KMS-11 (cell line): Measurements from ENCODE around the gene ANKRD18B.
"Not testable (repeated sequence)": the region's sequence is repeated elsewhere in the genome, so short reads cannot be mapped to it uniquely, and the experiment has no call there.

ENCODE experiments used
- H2AFZ ChIP-seq: fragments of 200-600 bp; sonication (generic); 2 replicates; pipeline ENCODE4 v1.6.1; 2016; ENCODE audit warnings: antibody characterized with exemption, mixed run types, low read depth
- H3K27ac ChIP-seq: fragments of 200-600 bp; sonication (generic); 2 replicates; pipeline ENCODE4 v1.6.1; 2016; ENCODE audit warnings: mild to moderate bottlenecking, mixed run types
- H3K27me3 ChIP-seq: fragments of 200-600 bp; sonication (generic); 2 replicates; pipeline ENCODE4 v1.6.1; 2017; ENCODE audit warnings: mild to moderate bottlenecking, low read depth, mixed run types, moderate library complexity; ENCODE audit not compliant: insufficient read depth
- H3K36me3 ChIP-seq: fragments of 200-600 bp; sonication (generic); 2 replicates; pipeline ENCODE4 v1.6.1; 2017; ENCODE audit warnings: mild to moderate bottlenecking, mixed run types; ENCODE audit not compliant: insufficient read depth
- H3K4me1 ChIP-seq: fragments of 200-600 bp; sonication (generic); 2 replicates; pipeline ENCODE4 v1.6.1; 2016; ENCODE audit warnings: mild to moderate bottlenecking, low read depth, mixed run types; ENCODE audit not compliant: poor library complexity, severe bottlenecking
- H3K4me2 ChIP-seq: fragments of 200-600 bp; sonication (generic); 2 replicates; pipeline ENCODE4 v1.7.0; 2016; ENCODE audit warnings: mild to moderate bottlenecking, mixed run types
- H3K4me3 ChIP-seq: fragments of 200-600 bp; sonication (generic); IDR thresholded peaks from 2 replicates; pipeline ENCODE4 v1.6.1; 2017; ENCODE audit warnings: low read depth, low read length, mixed read lengths; ENCODE audit not compliant: insufficient read depth
- H3K79me2 ChIP-seq: fragments of 200-600 bp; sonication (generic); 2 replicates; pipeline ENCODE4 v1.6.1; 2016; ENCODE audit warnings: low read depth, mixed run types; ENCODE audit not compliant: insufficient read depth
- H3K9ac ChIP-seq: fragments of 200-600 bp; sonication (generic); 2 replicates; pipeline ENCODE4 v1.6.1; 2016; ENCODE audit warnings: mild to moderate bottlenecking, mixed run types
- H4K20me1 ChIP-seq: fragments of 200-600 bp; sonication (generic); 2 replicates; pipeline ENCODE4 v1.6.1; 2016; ENCODE audit warnings: mild to moderate bottlenecking, mixed run types; ENCODE audit not compliant: insufficient read depth

ANKRD18B gene

GRCh38 chr9:33552315-33552725, 28.3 kb downstream of the ANKRD18B start:
- H3K4me1 ChIP-seq, H3K36me3 ChIP-seq, H2AFZ ChIP-seq, H3K79me2 ChIP-seq, H3K4me3 ChIP-seq, H3K9ac ChIP-seq, H4K20me1 ChIP-seq, H3K27ac ChIP-seq, H3K27me3 ChIP-seq, H3K4me2 ChIP-seq: not testable (repeated sequence)

GRCh38 chr9:33560217-33560616, 36.2 kb downstream of the ANKRD18B start:
- H3K4me2 ChIP-seq, H3K27ac ChIP-seq, H3K4me3 ChIP-seq, H2AFZ ChIP-seq, H3K36me3 ChIP-seq, H4K20me1 ChIP-seq, H3K79me2 ChIP-seq, H3K27me3 ChIP-seq, H3K9ac ChIP-seq: not testable (repeated sequence)
- H3K4me1 ChIP-seq: peaks cover 35% of the 10 kb centered on the region

GRCh38 chr9:33562196-33562595, 38.1 kb downstream of the ANKRD18B start:
- H3K4me2 ChIP-seq: peak overlapping the region; percentile 14
- not testable (repeated sequence) for H3K27me3 ChIP-seq, H4K20me1 ChIP-seq, H3K4me3 ChIP-seq, H3K36me3 ChIP-seq, H2AFZ ChIP-seq, H3K79me2 ChIP-seq
- peak overlapping the region; percentile 4; the same call in 1 of the 2 replicates for H3K9ac ChIP-seq
- H3K27ac ChIP-seq: peak overlapping the region; percentile 35; the same call in 1 of the 2 replicates
- peaks cover 35% of the 10 kb centered on the region for H3K4me1 ChIP-seq

- not testable (repeated sequence) for H3K27ac ChIP-seq, H3K79me2 ChIP-seq, H4K20me1 ChIP-seq, H3K9ac ChIP-seq, H3K4me3 ChIP-seq, H3K4me1 ChIP-seq, H2AFZ ChIP-seq, H3K36me3 ChIP-seq, H3K27me3 ChIP-seq, H3K4me2 ChIP-seq
These were observed 43.7 kb downstream of the ANKRD18B start for GRCh38 chr9:33567776-33568175.

- H3K4me3 ChIP-seq, H3K4me2 ChIP-seq, H3K27ac ChIP-seq, H3K79me2 ChIP-seq, H3K9ac ChIP-seq, H2AFZ ChIP-seq, H3K36me3 ChIP-seq, H3K27me3 ChIP-seq, H3K4me1 ChIP-seq, H4K20me1 ChIP-seq: not testable (repeated sequence)
These were observed 53.7 kb downstream of the ANKRD18B start for GRCh38 chr9:33577786-33578185.

GRCh38 chr9:33579996-33580395, 55.9 kb downstream of the ANKRD18B start:
- not testable (repeated sequence) for H2AFZ ChIP-seq, H3K36me3 ChIP-seq

GRCh38 chr9:33582686-33583085, 58.6 kb downstream of the ANKRD18B start:
- H3K4me3 ChIP-seq, H3K4me2 ChIP-seq, H2AFZ ChIP-seq, H3K27ac ChIP-seq, H3K4me1 ChIP-seq, H3K9ac ChIP-seq, H4K20me1 ChIP-seq, H3K27me3 ChIP-seq, H3K36me3 ChIP-seq, H3K79me2 ChIP-seq: not testable (repeated sequence)

More at GRCh38 chr9:33579996-33580395, 55.9 kb downstream of the ANKRD18B start:
- not testable (repeated sequence) for H3K27me3 ChIP-seq, H4K20me1 ChIP-seq, H3K4me3 ChIP-seq, H3K4me1 ChIP-seq, H3K4me2 ChIP-seq, H3K79me2 ChIP-seq, H3K27ac ChIP-seq, H3K9ac ChIP-seq

- H3K9ac ChIP-seq, H3K79me2 ChIP-seq, H3K36me3 ChIP-seq, H4K20me1 ChIP-seq, H3K27ac ChIP-seq, H3K27me3 ChIP-seq, H3K4me2 ChIP-seq, H3K4me1 ChIP-seq, H2AFZ ChIP-seq, H3K4me3 ChIP-seq: not testable (repeated sequence)
These were observed 62.1 kb downstream of the ANKRD18B start for GRCh38 chr9:33586128-33586527.

GRCh38 chr9:33587799-33588198, 63.7 kb downstream of the ANKRD18B start:
- H3K9ac ChIP-seq, H3K79me2 ChIP-seq, H2AFZ ChIP-seq, H4K20me1 ChIP-seq, H3K27me3 ChIP-seq, H3K4me1 ChIP-seq, H3K4me2 ChIP-seq, H3K27ac ChIP-seq, H3K4me3 ChIP-seq, H3K36me3 ChIP-seq: not testable (repeated sequence)

- not testable (repeated sequence) for H3K27me3 ChIP-seq
These were observed 64.8 kb downstream of the ANKRD18B start for GRCh38 chr9:33588876-33589275.

GRCh38 chr9:33590857-33591256, 66.8 kb downstream of the ANKRD18B start:
- H3K27ac ChIP-seq, H3K9ac ChIP-seq, H3K4me3 ChIP-seq, H3K27me3 ChIP-seq, H3K4me1 ChIP-seq, H2AFZ ChIP-seq, H3K4me2 ChIP-seq, H3K79me2 ChIP-seq, H3K36me3 ChIP-seq, H4K20me1 ChIP-seq: not testable (repeated sequence)

More at GRCh38 chr9:33588876-33589275, 64.8 kb downstream of the ANKRD18B start:
- H3K4me1 ChIP-seq, H4K20me1 ChIP-seq, H3K9ac ChIP-seq, H3K79me2 ChIP-seq, H3K27ac ChIP-seq, H2AFZ ChIP-seq, H3K4me3 ChIP-seq, H3K36me3 ChIP-seq, H3K4me2 ChIP-seq: not testable (repeated sequence)
